Effector memory CD4-positive, alpha-beta T cell (primary cell): ENCODE results near the gene MPG.

Experiments used
- DNase-seq, 3 donors: peaks; one replicate each; pipeline ENCODE4 v3.0.0-alpha.2; 2020
- H3K27ac ChIP-seq: 2 replicates; pipeline ENCODE4 v1.7.0; 2013; ENCODE audit warnings: mild to moderate bottlenecking, low read length, moderate library complexity; ENCODE audit not compliant: insufficient read depth, poor library complexity, severe bottlenecking
- H3K27me3 ChIP-seq: replicated peaks from 2 replicates; pipeline ENCODE4 v1.7.0; 2013; ENCODE audit warnings: mild to moderate bottlenecking, low read length; ENCODE audit not compliant: insufficient read depth, control insufficient read depth, poor library complexity, severe bottlenecking
- H3K36me3 ChIP-seq: 2 replicates; pipeline ENCODE4 v1.7.0; 2013; ENCODE audit warnings: mild to moderate bottlenecking, low read length, moderate library complexity; ENCODE audit not compliant: control insufficient read depth, insufficient read depth
- H3K4me1 ChIP-seq: 2 replicates; pipeline ENCODE4 v1.7.0; 2013; ENCODE audit warnings: low read length, mild to moderate bottlenecking; ENCODE audit not compliant: control insufficient read depth, insufficient read depth, poor library complexity, severe bottlenecking
- H3K4me3 ChIP-seq: 2 replicates; pipeline ENCODE4 v1.7.0; 2013; ENCODE audit warnings: low read length, low read depth, mild to moderate bottlenecking; ENCODE audit not compliant: insufficient read depth, poor library complexity, severe bottlenecking
- H3K9me3 ChIP-seq: 2 replicates; pipeline ENCODE4 v1.7.0; 2013; ENCODE audit warnings: mild to moderate bottlenecking, low read length, moderate library complexity; ENCODE audit not compliant: control insufficient read depth

The MPG gene

DNA sequence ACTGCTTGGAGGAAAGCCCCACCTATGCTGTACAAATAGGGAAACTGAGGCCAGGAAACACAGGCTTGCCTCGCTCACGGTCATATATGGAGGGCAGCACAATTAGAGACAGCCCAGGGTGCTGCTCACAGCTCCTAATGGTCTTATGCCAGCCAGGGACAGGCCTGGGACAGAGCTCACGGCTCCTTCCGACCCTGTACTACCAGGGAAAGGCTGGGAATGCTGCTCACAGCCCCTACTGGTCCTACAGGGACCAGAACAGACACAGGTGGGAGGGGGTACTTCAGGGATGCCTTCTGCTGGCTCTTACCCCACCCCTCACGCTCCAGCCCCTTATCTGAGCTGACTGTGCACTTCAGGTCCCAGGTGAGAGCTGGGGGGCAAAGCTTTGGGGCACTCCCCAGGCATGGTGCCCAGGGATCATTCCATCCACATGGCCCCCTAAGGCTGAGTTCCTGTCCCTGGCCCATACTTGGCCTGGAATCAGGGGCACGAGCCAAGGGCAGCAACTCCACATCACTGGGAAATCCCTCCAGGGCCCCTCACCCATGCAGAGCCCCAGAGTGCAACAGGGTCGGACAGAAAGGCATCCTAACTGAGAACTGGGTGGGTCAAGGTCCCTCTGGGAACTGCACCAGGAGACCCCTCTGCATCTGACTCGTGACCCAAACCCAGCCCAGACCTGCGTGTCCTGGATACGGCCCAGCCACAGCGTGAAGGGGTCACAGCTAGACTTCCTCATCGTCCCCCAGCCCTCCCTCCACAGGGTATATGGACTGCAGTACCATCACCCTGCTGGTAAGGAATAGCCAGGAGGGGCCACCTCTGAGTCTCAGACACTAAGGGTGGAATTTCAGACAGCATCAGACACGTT, 11.5 kb upstream of the MPG start:
- peaks cover 5% of the 10 kb centered on the region for H3K27me3 ChIP-seq

DNA sequence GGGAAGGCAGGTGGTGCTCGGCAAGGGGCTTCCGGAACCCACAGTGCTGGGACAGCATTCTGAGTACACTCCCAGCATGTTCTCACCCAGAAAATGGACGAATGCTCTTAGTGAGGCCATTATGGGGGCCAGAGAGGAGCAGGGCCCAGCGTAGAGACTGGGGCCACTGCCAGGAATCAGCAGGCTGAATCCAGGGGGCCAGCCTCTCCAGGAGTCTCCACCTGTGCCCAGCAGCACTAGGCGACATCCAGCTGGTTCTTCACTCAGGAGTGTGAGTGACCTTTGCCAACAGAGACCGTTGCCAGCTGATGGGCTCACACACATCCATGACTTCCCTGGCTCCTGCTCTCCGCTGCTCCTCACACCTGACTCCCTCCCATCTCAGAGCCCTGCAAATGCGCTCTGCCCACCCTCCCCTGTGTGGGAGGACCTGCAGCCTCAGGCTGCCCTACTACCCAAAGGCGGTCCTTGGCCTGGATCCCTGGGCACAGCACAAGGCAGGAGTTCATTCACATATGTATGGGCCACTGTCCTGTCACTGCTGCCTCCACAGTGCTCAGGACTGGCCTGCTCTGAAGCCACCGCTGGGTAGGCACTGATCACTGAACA, 10.7 kb upstream of the MPG start:
- Histone ChIP-seq H3K4me3 (no peak overlapping the region), H3K36me3 (no peaks in the 10 kb centered on the region), H3K9me3 (no peaks in the 10 kb centered on the region), H3K27me3 (peaks cover 7% of the 10 kb centered on the region), H3K4me1 (peaks cover 6% of the 10 kb centered on the region), H3K27ac (no peak overlapping the region)
- DNase-seq, result no peak

More for the DNA sequence above, 11.5 kb upstream of the MPG start:
- Histone ChIP-seq H3K4me3 (no peak overlapping the region), H3K27ac (no peak overlapping the region), H3K4me1 (peaks cover 6% of the 10 kb centered on the region), H3K36me3 (no peaks in the 10 kb centered on the region), H3K9me3 (no peaks in the 10 kb centered on the region)
- no peak for DNase-seq

DNA sequence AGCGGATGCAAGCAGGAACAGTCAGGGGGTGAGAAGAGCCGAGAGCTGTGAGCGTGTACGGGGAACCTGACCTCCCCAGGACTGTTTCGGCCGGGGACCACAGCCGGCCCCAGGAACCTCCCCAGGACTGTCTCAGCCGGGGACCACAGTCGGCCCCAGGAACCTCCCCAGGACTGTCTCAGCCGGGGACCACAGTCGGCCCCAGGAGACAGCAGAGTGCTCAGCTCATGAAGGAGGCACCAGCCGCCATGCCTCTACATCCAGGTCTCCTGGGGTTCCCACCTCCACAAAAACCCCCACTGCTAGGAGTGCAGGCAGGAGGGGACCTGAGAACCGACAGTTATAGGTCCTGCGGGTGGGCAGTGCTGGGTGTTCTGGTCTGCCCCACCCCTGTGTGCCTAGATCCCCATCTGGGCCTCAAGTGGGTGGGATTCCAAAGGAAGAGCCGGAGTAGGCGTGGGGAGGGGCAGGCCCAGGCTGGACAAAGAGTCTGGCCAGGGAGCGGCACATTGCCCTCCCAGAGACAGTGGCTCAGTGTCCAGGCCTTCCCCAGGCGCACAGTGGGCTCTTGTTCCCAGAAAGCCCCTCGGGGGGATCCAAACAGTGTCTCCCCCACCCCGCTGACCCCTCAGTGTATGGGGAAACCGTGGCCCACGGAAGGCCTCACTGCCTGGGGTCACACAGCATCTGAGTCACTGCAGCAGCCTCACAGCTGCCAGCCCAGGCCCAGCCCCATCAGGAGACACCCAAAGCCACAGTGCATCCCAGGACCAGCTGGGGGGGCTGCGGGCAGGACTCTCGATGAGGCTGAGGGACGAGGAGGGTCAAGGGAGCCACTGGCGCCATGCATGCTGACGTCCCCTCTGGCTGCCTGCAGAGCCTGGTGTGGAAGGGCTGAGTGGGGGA, 9.9 kb upstream of the MPG start:
- H3K4me1 ChIP-seq, result peaks cover 6% of the 10 kb centered on the region
- H3K27me3 ChIP-seq, result peaks cover 7% of the 10 kb centered on the region
- no peak overlapping the region for H3K4me3 ChIP-seq
- H3K36me3 ChIP-seq, result no peaks in the 10 kb centered on the region
- DNase-seq, result no peak
- no peak overlapping the region for H3K27ac ChIP-seq
- H3K9me3 ChIP-seq, result no peaks in the 10 kb centered on the region

DNA sequence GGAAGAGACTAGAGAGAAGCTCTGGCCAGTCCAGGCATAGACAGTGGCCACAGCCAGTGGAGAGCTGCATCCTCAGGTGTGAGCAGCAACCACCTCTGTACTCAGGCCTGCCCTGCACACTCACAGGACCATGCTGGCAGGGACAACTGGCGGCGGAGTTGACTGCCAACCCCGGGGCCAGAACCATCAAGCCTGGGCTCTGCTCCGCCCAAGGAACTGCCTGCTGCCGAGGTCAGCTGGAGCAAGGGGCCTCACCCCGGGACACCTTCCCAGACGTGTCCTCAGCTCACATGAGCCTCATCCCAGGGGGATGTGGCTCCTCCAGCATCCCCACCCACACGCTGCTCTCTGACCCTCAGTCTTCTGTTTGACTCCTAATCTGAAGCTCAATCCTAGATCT, 8.8 kb upstream of the MPG start:
- peaks cover 6% of the 10 kb centered on the region for H3K4me1 ChIP-seq
- H3K27ac ChIP-seq, result no peak overlapping the region
- DNase-seq, result no peak

DNA sequence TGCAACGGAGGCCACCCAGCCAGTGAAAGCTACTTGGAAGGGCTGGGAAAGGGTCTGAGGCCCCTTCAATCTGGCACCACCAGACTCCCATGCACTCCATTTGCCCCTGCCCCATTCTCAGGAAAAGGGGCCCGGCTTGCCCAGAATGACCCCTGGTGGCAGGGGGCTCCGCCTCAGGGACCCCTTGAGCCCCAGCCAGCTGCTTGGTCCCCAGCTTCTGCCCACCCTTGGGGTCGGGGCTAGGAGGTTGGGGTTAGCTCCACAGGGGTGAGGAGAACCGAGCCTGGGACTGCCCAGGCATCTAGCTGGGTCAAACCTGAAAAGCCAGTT, 6.8 kb upstream of the MPG start:
- no peaks in the 10 kb centered on the region for H3K36me3 ChIP-seq
- H3K27me3 ChIP-seq, result peaks cover 7% of the 10 kb centered on the region
- H3K9me3 ChIP-seq, result no peaks in the 10 kb centered on the region
- H3K27ac ChIP-seq, result no peak overlapping the region
- H3K4me3 ChIP-seq, result no peak overlapping the region
- H3K4me1 ChIP-seq, result peaks cover 2% of the 10 kb centered on the region
- no peak for DNase-seq

More for the DNA sequence above, 8.8 kb upstream of the MPG start:
- Histone ChIP-seq H3K36me3 (no peaks in the 10 kb centered on the region), H3K4me3 (no peak overlapping the region), H3K9me3 (no peaks in the 10 kb centered on the region), H3K27me3 (peaks cover 7% of the 10 kb centered on the region)

DNA sequence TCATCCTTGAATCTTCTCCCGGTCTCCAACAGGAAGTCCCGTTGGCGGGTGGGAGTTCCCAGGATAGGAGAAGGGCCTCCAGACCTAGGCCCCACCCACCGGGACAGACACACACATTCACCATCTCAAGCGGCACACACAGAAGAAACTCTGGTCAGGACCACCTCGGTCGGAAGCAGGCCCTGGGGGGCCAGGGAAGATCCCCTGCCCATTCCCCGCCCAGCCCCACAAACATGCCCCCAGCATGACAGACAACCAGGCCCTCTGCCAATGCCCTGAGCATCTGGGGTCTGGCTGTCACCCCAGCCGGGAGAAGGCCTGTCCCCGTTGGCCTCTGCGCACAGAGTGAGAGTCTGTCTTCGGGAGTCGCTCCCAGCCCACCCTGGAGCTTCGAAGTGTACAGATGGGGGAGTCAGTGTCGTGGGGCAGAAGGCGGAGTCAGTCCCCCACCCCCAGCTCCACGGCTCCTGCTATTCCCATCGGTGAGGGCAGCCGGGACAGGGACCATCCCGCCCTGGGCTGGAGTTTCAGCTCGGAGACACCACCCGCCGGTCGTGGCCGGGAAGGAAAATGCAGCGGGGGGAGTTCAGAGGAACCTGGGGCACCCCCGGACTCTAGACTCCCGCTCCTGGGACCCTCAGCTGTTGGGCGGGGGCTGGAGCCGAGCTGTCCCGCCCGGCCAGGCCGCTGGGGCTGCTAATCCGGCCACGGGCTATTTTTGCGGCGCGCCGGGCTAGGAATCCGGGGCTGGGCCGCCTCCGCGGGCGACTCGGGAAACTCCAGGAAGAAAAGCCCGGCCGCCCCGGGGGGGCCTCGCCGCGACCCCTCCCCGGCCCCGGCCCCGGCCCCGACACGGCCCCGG, 6.3 kb upstream of the MPG start:
- DNase-seq, result no peak
- Histone ChIP-seq H3K36me3 (no peaks in the 10 kb centered on the region), H3K4me3 (no peak overlapping the region), H3K4me1 (peaks cover 8% of the 10 kb centered on the region), H3K27ac (no peak overlapping the region), H3K27me3 (peaks cover 7% of the 10 kb centered on the region), H3K9me3 (no peaks in the 10 kb centered on the region)

DNA sequence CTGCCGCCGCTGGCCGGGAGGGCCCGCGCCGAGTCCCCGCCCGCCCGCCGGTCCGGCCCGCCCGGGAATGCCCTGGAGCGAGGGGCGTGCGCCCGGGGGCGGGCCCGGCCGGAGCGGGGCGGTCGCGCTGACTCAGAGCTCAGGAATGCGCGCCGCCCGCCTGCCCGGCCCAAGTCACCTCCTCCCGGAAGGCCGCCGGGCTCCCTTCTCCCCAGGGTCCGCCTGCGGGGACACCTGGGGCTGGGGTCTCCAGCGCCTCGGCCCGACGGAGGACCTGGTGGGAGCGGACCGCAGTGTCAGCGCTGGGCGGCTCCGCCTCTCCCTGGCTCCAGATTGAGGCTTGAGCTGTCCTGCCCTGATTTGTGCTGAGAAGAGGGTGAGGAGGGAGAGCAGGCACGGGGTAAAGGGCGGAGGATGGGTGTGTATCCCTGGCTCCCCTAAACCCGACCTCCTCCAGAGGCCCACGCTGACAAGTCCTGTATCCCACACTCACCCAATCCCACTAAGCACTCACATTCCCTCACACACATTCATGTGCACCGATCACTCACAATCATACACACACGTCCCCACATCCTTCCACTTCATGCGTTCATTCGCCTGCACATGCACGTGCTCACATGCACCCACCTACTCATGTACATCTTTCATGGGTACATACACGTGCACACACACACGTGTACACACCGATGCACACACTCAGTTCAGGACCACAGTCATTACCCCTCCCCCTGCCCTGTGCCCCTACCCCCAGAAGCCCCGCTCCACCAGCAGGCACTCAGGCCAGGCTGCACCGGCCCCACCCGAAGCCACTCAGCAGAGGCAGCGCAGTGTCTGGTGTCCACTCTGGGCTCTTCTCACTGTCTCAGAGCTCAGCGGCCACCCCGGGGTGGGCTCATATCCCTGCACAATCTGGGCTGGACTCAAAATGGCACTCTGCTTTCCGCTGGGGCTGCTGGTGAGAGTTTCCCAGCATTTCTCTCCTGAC, 5.2 kb upstream of the MPG start, which contains the start of gene RHBDF1:
Gene RHBDF1, minus strand, starts transcription at position 71 of the 988 bp plus-strand sequence. CDS start 7,616 bp downstream, outside the sequence.
- Histone ChIP-seq H3K27me3 (peaks cover 7% of the 10 kb centered on the region), H3K4me3 (no peak within 1 kb of the TSS), H3K27ac (no peak within 1 kb of the TSS), H3K36me3 (no peaks in the 10 kb centered on the region), H3K9me3 (no peaks in the 10 kb centered on the region), H3K4me1 (peaks cover 15% of the 10 kb centered on the region)
- DNase-seq, result no peak

DNA sequence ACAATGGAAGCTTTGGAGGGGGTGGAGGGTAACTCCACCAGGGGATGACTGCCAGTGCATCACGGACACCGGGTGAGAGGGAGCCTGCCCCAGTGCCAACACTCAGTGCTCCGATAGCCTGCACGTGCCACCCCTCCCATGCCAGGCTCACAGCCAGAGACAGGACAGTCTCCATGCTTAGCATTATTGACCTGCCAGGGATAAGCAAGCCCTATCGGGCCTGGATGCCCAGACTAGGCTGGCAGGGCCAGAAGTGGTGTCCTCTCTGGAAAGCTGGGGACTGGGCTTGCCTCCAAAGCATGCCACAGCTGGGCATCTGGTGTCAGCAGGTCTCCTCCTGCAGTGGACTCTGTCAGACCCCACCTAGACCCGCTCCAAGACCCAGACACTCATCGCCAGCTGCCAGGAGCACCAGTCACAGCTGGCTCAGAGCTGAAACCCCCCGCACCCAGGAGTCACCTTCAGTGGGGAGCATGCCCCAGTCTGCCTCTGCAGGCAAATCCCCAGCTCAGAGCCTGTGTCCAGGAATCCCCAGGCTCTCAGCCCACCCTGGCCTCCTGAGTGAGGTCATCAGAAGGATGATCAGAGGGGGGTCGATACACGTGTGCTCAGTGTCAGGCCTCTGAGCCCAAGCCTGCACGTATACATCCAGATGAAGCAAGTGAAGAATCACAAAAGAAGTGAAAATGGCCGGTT, 3.8 kb upstream of the MPG start:
- H3K9me3 ChIP-seq, result no peaks in the 10 kb centered on the region
- no peak overlapping the region for H3K4me3 ChIP-seq
- H3K27ac ChIP-seq, result no peak overlapping the region
- peaks cover 7% of the 10 kb centered on the region for H3K27me3 ChIP-seq
- DNase-seq, result no peak
- peaks cover 23% of the 10 kb centered on the region for H3K4me1 ChIP-seq
- no peaks in the 10 kb centered on the region for H3K36me3 ChIP-seq
